22Rv1 (cell line): Measurements from ENCODE around the gene FAM50A.

Experiments used
- H3K27ac ChIP-seq: fragments of 450-650 bp; 2 replicates; pipeline ENCODE4 v1.5.1; 2017
- ZFX ChIP-seq: fragments of 450-650 bp; IDR thresholded peaks from 2 replicates; pipeline ENCODE4 v1.6.1; 2017; ENCODE audit warnings: antibody characterized with exemption, borderline replicate concordance
- TF ChIP-seq, protein P1 (sequence below): fragments of 450-650 bp; IDR thresholded peaks from 2 replicates; pipeline ENCODE4 v1.5.1; 2017; ENCODE audit warnings: mild to moderate bottlenecking

The FAM50A gene

DNA sequence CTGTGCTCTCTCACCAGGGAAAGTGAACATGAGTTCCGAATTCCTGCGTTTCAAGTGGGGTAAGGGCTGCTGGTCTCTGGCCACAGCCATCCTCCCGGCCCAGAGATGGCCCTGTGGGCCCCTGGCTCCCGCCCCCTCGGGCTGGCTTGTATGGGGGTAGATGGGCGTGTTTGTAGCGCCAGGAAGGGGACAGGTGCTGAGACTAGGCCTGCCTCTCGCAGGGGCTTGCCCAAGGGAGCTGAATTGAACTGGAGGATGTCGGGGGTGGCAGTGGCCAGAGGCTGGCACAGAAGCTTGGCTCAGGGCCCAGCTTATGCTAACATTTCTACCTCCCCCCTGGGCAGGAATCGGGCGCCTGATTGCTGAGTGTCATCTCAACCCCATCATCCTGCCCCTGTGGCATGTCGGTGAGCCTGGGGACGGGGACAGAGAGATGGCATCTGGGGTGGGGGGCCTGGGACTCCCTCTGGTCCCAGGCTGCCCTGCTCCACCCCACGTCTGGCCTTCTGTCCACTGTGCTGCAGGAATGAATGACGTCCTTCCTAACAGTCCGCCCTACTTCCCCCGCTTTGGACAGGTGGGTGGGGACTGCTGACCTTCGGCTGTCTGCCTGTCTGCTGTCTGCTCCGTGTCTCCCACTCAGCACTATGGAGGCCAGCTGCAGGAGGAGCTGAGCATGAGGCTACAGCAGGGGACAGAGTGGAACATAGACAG is 24.1 kb upstream of the FAM50A start:
- TF ChIP-seq, protein P1, sequence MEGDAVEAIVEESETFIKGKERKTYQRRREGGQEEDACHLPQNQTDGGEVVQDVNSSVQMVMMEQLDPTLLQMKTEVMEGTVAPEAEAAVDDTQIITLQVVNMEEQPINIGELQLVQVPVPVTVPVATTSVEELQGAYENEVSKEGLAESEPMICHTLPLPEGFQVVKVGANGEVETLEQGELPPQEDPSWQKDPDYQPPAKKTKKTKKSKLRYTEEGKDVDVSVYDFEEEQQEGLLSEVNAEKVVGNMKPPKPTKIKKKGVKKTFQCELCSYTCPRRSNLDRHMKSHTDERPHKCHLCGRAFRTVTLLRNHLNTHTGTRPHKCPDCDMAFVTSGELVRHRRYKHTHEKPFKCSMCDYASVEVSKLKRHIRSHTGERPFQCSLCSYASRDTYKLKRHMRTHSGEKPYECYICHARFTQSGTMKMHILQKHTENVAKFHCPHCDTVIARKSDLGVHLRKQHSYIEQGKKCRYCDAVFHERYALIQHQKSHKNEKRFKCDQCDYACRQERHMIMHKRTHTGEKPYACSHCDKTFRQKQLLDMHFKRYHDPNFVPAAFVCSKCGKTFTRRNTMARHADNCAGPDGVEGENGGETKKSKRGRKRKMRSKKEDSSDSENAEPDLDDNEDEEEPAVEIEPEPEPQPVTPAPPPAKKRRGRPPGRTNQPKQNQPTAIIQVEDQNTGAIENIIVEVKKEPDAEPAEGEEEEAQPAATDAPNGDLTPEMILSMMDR = no peak
- TF ChIP-seq ZFX = no peak
- H3K27ac ChIP-seq = no peak overlapping the region

DNA sequence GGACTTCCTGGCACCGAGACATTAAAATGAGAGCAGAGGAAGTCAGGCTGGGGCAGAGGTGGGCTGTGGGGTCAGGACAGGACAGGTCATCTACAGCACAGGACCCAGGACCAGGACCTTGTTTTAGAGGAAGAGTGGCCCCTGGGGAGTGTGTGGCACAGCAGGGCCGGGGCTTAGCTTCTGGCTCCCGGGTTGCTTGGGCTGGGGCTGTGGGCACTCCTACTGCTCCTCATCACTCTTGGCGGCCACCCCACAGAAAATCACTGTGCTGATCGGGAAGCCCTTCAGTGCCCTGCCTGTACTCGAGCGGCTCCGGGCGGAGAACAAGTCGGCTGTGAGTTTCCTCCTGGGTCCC is 23.6 kb upstream of the FAM50A start:
- H3K27ac ChIP-seq = no peak overlapping the region

DNA sequence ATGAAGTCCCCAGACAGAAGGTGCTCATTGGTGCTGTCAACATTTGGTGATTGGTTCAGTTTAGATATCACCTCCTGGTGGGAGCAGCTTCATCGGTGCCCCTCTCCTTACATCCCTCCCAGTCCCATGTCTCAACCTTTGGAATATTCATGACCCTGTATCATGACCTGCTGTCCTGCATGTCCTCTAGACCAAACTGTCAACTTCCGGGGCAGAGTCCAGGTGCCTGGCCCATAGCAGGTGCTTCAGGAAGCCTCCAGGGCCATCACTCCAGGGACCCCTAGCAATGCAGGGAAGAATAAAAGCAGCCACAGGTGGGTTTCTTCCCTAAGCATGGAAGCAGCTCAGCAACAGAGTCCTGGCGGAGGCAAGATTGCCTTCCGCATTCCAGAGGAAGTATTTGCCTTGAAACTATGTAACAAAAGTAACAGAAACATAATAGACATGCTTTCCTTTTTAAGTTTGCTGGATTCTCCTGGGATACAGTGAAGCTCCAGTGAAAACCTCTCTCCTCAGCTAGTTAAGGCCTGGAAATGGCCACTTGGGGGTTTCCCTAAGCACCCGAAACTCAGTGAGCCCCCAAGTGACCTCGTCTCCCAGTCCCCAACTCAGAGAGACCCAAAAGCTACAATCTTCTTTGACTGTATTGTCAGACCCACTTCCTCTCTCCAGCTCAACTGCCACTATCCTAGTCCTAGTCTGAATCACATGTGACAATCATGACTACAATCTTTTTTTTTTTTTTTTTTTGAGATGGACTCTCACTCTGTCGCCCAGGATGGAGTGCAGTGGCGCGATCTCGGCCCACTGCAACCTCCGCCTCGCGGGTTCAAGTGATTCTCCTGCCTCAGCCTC is 16.8 kb upstream of the FAM50A start:
- no peak for TF ChIP-seq ZFX
- TF ChIP-seq, protein P1 = no peak

More for the DNA sequence above, 23.6 kb upstream of the FAM50A start:
- TF ChIP-seq ZFX = no peak
- TF ChIP-seq, protein P1 = no peak

DNA sequence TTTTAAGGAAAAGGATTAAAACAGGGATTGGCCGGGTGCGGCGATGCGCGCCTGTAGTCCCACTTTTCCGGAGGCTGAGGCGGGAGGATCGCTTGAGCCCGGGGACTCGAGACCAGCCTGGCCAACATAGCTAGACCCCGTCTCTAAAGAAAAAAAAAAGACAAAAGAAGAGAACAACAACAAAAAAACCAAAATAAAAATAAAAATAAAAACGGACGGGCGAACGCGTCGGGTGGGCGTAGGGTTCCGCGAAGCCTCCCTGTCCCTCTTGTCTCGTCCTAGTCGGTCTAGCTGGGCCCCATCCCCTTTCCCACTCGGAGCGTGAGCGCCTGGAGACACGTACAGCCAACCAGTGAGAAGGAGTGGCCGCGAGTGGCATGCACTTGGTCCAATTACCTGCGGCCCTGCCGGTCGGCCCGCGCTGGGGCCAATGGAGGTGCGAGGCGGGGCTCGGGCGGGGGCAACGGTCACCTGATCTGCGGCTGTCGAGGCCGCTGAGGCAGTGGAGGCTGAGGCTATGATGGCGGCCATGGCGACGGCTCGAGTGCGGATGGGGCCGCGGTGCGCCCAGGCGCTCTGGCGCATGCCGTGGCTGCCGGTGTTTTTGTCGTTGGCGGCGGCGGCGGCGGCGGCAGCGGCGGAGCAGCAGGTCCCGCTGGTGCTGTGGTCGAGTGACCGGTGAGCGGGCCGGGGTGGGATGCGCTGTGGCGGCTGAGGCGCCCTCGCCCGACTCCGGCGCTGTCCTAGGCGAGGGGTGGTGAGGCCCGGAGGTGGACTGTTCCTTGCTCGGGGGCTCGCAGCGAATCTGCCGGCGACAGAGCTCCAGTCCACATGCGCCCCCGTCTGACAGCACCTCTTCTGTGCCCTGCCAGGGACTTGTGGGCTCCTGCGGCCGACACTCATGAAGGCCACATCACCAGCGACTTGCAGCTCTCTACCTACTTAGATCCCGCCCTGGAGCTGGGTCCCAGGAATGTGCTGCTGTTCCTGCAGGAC is 15.5 kb upstream of the FAM50A start, which contains the start of gene ATP6AP1:
Gene ATP6AP1 (plus strand): TSS at position 502 of the 996 bp plus-strand sequence. CDS start 16 bp downstream, at position 518.
- peak within 1 kb of the TSS; percentile 55 for H3K27ac ChIP-seq
- no peak for TF ChIP-seq ZFX
- TF ChIP-seq, protein P1 = no peak

More for the DNA sequence above, 16.8 kb upstream of the FAM50A start:
- H3K27ac ChIP-seq = no peak overlapping the region

DNA sequence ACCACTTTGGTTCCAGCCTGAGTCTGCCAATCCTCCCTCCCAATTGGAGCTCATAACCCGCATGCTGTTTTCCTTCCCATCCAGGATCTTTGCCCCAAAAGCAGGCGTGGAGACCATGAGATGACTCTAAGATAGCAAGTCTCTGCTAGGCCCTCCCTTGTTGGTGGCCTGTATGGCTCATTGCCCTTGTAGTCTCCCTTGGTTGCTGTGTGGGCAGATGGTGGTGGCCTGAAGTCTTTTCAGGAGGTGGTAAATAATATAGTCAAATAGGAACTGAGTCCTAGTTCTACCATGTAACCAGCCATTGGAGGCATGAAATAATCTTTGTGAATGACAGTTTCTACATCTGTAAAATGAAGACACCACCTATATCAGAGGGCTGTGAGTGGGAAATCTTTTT is 14.2 kb upstream of the FAM50A start:
- H3K27ac ChIP-seq = no peak overlapping the region
- TF ChIP-seq ZFX = no peak
- TF ChIP-seq, protein P1 = no peak

DNA sequence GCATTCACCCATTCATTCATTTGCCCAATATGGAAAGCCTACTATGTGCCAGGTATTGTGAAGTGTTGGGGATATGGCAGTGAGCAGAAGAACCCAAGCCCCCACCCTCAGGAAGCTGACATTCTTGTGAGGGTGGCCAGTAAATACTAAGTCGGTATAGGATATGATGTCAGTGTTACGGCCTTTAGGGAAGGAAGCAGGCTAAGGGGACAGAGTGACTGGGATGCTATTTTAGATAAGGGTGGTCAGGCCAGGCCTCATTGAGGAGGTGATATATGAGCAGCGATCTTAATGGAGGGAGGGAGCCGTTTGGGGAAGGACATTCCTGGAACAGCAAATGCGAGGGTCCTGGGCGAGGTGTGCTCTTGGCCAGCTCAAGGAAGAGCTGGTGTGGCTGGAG is 13.5 kb upstream of the FAM50A start:
- TF ChIP-seq, protein P1 = no peak
- TF ChIP-seq ZFX = no peak
- 0 out of 2 replicates have a peak overlapping the region, but pooled peaks have one; percentile 7 for H3K27ac ChIP-seq
